GM19438 (cell line): ENCODE data around the gene ZNF311.
A peak's percentile ranks its signal among the peaks of the same experiment; 100 is the strongest.
"Not testable (repeated sequence)": the region's sequence is repeated elsewhere in the genome, so short reads cannot be mapped to it uniquely, and the experiment has no call there.

ENCODE experiments used
- ATAC-seq: cut with Tn5 transposase; IDR thresholded peaks from one replicate; pipeline ENCODE4 v1.9.1; 2021; ENCODE audit warnings: low read depth; ENCODE audit not compliant: unreplicated experiment

Gene ZNF311

GRCh38 chr6:28983838-28984237 is 21.3 kb downstream of the ZNF311 start:
- no peak for ATAC-seq

- ATAC-seq = no peak
Measured at GRCh38 chr6:28982476-28983266, 22.4 kb downstream of the ZNF311 start.

- ATAC-seq = peak; percentile 46
Measured at GRCh38 chr6:28981833-28982475, 23.2 kb downstream of the ZNF311 start.

- no peak for ATAC-seq
Measured at GRCh38 chr6:28981431-28981832, 23.7 kb downstream of the ZNF311 start.

GRCh38 chr6:28980852-28981430 is 24.2 kb downstream of the ZNF311 start:
- ATAC-seq = peak; percentile 45

GRCh38 chr6:28980137-28980851 is 24.8 kb downstream of the ZNF311 start:
- ATAC-seq = peak; percentile 8

- ATAC-seq = no peak
Measured at GRCh38 chr6:28979679-28980078, 25.4 kb downstream of the ZNF311 start.

- ATAC-seq = no peak
Measured at GRCh38 chr6:28978959-28979561, 26.1 kb downstream of the ZNF311 start.

- ATAC-seq = no peak
Measured at GRCh38 chr6:28978133-28978491, 27.0 kb downstream of the ZNF311 start.

- no peak for ATAC-seq
Measured at GRCh38 chr6:28977341-28978132, 27.6 kb downstream of the ZNF311 start.

- no peak for ATAC-seq
Measured at GRCh38 chr6:28976677-28977076, 28.4 kb downstream of the ZNF311 start.

GRCh38 chr6:28974505-28974904 is 30.6 kb downstream of the ZNF311 start:
- ATAC-seq = no peak

- not testable (repeated sequence) for ATAC-seq
Measured at GRCh38 chr6:28970056-28970455, 35.1 kb downstream of the ZNF311 start.

- ATAC-seq = no peak
Measured at GRCh38 chr6:28969129-28969528, 36.0 kb downstream of the ZNF311 start.

- no peak for ATAC-seq
Measured at GRCh38 chr6:28968476-28968875, 36.6 kb downstream of the ZNF311 start.

GRCh38 chr6:28965706-28966105 is 39.4 kb downstream of the ZNF311 start:
- ATAC-seq = no peak

GRCh38 chr6:28960846-28961500 is 44.1 kb downstream of the ZNF311 start:
- no peak for ATAC-seq

GRCh38 chr6:28958561-28959243 is 46.4 kb downstream of the ZNF311 start:
- ATAC-seq = not testable (repeated sequence)

- not testable (repeated sequence) for ATAC-seq
Measured at GRCh38 chr6:28957795-28958314, 47.3 kb downstream of the ZNF311 start.
